NCI-H526 treated with DMSO at 0.1 percent for 48 hours (cell line): Measurements from ENCODE around the gene IMP3.

Source experiments
- DNase-seq: peaks from one replicate; lab custom pipeline; 2025; lab: John Stamatoyannopoulos, UW

IMP3 gene

GRCh38 chr15:75672646-75673425 is 32.8 kb upstream of the IMP3 start:
- no peak for DNase-seq

- no peak for DNase-seq
These were observed 31.9 kb upstream of the IMP3 start for GRCh38 chr15:75671730-75672602.

- DNase-seq = no peak
These were observed 29.8 kb upstream of the IMP3 start for GRCh38 chr15:75669879-75670212.

GRCh38 chr15:75669191-75669878 is 29.3 kb upstream of the IMP3 start:
- no peak for DNase-seq

- no peak for DNase-seq
These were observed 26.9 kb upstream of the IMP3 start for GRCh38 chr15:75666823-75667501.

- DNase-seq = no peak
These were observed 24.0 kb upstream of the IMP3 start for GRCh38 chr15:75663931-75664421.

- DNase-seq = no peak
These were observed 22.9 kb upstream of the IMP3 start for GRCh38 chr15:75662823-75663519.

GRCh38 chr15:75661756-75662140 is 21.7 kb upstream of the IMP3 start:
- DNase-seq = no peak

- DNase-seq = no peak
These were observed 21.2 kb upstream of the IMP3 start for GRCh38 chr15:75661100-75661755.

- no peak for DNase-seq
These were observed 20.1 kb upstream of the IMP3 start for GRCh38 chr15:75659928-75660645.

- no peak for DNase-seq
These were observed 19.2 kb upstream of the IMP3 start for GRCh38 chr15:75659141-75659771.

GRCh38 chr15:75656813-75657212 is 16.8 kb upstream of the IMP3 start:
- DNase-seq = no peak

- DNase-seq = no peak
These were observed 16.3 kb upstream of the IMP3 start for GRCh38 chr15:75656331-75656730.

GRCh38 chr15:75655931-75656330 is 15.9 kb upstream of the IMP3 start:
- DNase-seq = no peak

GRCh38 chr15:75654201-75654907 is 14.3 kb upstream of the IMP3 start:
- DNase-seq = no peak

GRCh38 chr15:75653347-75653913 is 13.4 kb upstream of the IMP3 start:
- no peak for DNase-seq

- no peak for DNase-seq
These were observed 12.0 kb upstream of the IMP3 start for GRCh38 chr15:75651810-75652543.
